PFSK-1 (cell line): ENCODE results near the gene NHSL2.

ENCODE experiments used
- FOXP2 ChIP-seq: optimal IDR thresholded peaks from 2 replicates; pipeline ENCODE3; 2011; ENCODE audit warnings: borderline replicate concordance, control low read depth, inconsistent platforms; ENCODE audit not compliant: insufficient read depth; ENCODE audit errors: extremely low read length, extremely low read depth
- POLR2AphosphoS5 ChIP-seq: IDR thresholded peaks from 2 replicates; pipeline ENCODE4 v1.6.1; 2012; ENCODE audit warnings: low read depth, mild to moderate bottlenecking, control low read depth, low read length, moderate library complexity
- REST ChIP-seq, 2 experiments: IDR thresholded peaks; 2 replicates each; pipeline versions ENCODE4 v1.6.1 to v1.8.0; 2011 to 2012; ENCODE audit warnings: low read depth in 2 of 2, low read length in 2 of 2, control low read depth in 1 of 2, inconsistent platforms in 1 of 2, mild to moderate bottlenecking in 1 of 2, moderate library complexity in 1 of 2; ENCODE audit not compliant: insufficient read depth in 1 of 2
- SIN3A ChIP-seq: IDR thresholded peaks from 2 replicates; pipeline ENCODE4 v1.6.1; 2012; ENCODE audit warnings: mild to moderate bottlenecking, low read length, moderate library complexity, borderline replicate concordance; ENCODE audit not compliant: insufficient read depth
- TAF1 ChIP-seq: IDR thresholded peaks from 2 replicates; pipeline ENCODE4 v1.6.1; 2012; ENCODE audit warnings: low read length, control low read depth, borderline replicate concordance; ENCODE audit not compliant: insufficient read depth

The NHSL2 gene

GRCh38 chrX:72015383-72015782, 104.7 kb downstream of the NHSL2 start:
- TF ChIP-seq FOXP2 (no peak), SIN3A (no peak), REST (IDR thresholded peaks at IDR 0.05; ENCODE audit: insufficient read depth in 1 of 2, low read depth in 2 of 2, low read length in 2 of 2) (no peak), POLR2AphosphoS5 (no peak), TAF1 (no peak)

- TF ChIP-seq REST (IDR thresholded peaks at IDR 0.05; ENCODE audit: insufficient read depth in 1 of 2, low read depth in 2 of 2, low read length in 2 of 2) (no peak), TAF1 (no peak), FOXP2 (no peak), SIN3A (no peak), POLR2AphosphoS5 (no peak)
Observed at GRCh38 chrX:72016881-72017783, 106.5 kb downstream of the NHSL2 start.

GRCh38 chrX:72018277-72019112, 107.8 kb downstream of the NHSL2 start:
- TF ChIP-seq FOXP2 (peak; percentile 94), POLR2AphosphoS5 (no peak), REST (IDR thresholded peaks at IDR 0.05; ENCODE audit: insufficient read depth in 1 of 2, low read depth in 2 of 2, low read length in 2 of 2) (peak in 1 of 2 experiments; percentile 18; a peak in 1 of 4 replicates)

DNA sequence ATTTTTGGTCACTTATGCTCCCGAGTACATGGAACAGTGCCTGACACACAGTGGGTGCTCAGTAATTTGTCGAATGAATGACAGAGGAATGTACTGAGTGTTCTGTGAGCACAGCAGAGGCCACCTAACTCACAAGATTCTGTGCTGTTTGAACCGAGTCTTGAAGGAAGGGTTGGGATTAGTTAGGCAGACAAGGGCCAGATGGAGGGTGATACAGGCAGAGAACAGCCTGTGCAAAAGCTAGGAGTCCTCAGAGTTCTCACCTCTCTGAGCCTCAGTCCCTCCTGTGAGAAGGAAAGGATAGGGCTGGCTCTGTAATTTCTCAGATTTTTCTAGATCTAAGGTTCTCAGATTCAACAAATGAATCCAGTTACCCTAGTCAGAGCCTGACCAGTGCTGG, 108.8 kb downstream of the NHSL2 start:
- no peak for TF ChIP-seq SIN3A

DNA sequence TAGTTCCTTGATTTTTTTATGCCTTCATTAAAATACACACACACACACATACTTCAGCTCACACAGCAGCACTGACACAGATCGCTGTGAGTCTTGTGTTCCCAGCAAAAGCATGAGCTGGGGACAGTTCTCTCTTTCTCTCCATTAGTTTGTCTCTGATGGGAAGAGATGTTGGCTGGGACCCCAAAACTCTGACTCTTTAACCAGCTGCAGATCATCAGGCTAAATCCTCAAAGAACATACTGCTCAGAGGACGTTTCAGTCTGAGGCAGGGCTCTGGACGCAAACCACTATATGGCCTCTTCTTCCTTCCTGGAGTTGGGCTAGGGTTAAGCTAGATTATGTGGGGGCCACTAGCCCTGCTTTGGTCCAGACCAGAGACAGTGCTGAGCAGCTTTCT, 109.6 kb downstream of the NHSL2 start:
- no peak for TF ChIP-seq REST (IDR thresholded peaks at IDR 0.05; ENCODE audit: insufficient read depth in 1 of 2, low read depth in 2 of 2, low read length in 2 of 2)
- no peak for TF ChIP-seq TAF1
- no peak for TF ChIP-seq SIN3A
- no peak for TF ChIP-seq POLR2AphosphoS5
- no peak for TF ChIP-seq FOXP2
